GM19395 (cell line): Measurements from ENCODE around the gene SYT9.
"Not testable (repeated sequence)": the region's sequence is repeated elsewhere in the genome, so short reads cannot be mapped to it uniquely, and the experiment has no call there.

Experiments used
- ATAC-seq: cut with Tn5 transposase; IDR thresholded peaks from one replicate; pipeline ENCODE4 v1.9.1; 2021; ENCODE audit warnings: mild to moderate bottlenecking, moderate library complexity; ENCODE audit not compliant: unreplicated experiment

The SYT9 gene

GRCh38 chr11:7332962-7333361 is 81.3 kb downstream of the SYT9 start:
- no peak for ATAC-seq

GRCh38 chr11:7335442-7335841 is 83.7 kb downstream of the SYT9 start:
- not testable (repeated sequence) for ATAC-seq

- ATAC-seq = no peak
Measured at GRCh38 chr11:7341551-7341950, 89.8 kb downstream of the SYT9 start.

- ATAC-seq = no peak
Measured at GRCh38 chr11:7347611-7348431, 96.1 kb downstream of the SYT9 start.

- ATAC-seq = no peak
Measured at GRCh38 chr11:7348432-7349304, 97.0 kb downstream of the SYT9 start.

- no peak for ATAC-seq
Measured at GRCh38 chr11:7351228-7351627, 99.5 kb downstream of the SYT9 start.

GRCh38 chr11:7353100-7353499 is 101.4 kb downstream of the SYT9 start:
- peak; percentile 75 for ATAC-seq

GRCh38 chr11:7364660-7365059 is 113.0 kb downstream of the SYT9 start:
- ATAC-seq = no peak

- no peak for ATAC-seq
Measured at GRCh38 chr11:7367803-7368202, 116.1 kb downstream of the SYT9 start.

- no peak for ATAC-seq
Measured at GRCh38 chr11:7376386-7376785, 124.7 kb downstream of the SYT9 start.

GRCh38 chr11:7381937-7382336 is 130.2 kb downstream of the SYT9 start:
- ATAC-seq = no peak

GRCh38 chr11:7383406-7383805 is 131.7 kb downstream of the SYT9 start:
- ATAC-seq = no peak

GRCh38 chr11:7384691-7385090 is 133.0 kb downstream of the SYT9 start:
- ATAC-seq = no peak

GRCh38 chr11:7385532-7385931 is 133.8 kb downstream of the SYT9 start:
- ATAC-seq = no peak

- no peak for ATAC-seq
Measured at GRCh38 chr11:7413961-7414915, 162.5 kb downstream of the SYT9 start.

GRCh38 chr11:7414973-7415817 is 163.5 kb downstream of the SYT9 start:
- ATAC-seq = no peak

- no peak for ATAC-seq
Measured at GRCh38 chr11:7416080-7416479, 164.4 kb downstream of the SYT9 start.

- no peak for ATAC-seq
Measured at GRCh38 chr11:7417328-7417727, 165.6 kb downstream of the SYT9 start.

- no peak for ATAC-seq
Measured at GRCh38 chr11:7418061-7418460, 166.4 kb downstream of the SYT9 start.

- no peak for ATAC-seq
Measured at GRCh38 chr11:7418906-7419305, 167.2 kb downstream of the SYT9 start.
